ENCODE results near the gene RBM5. TPM values are rescaled to one million over a fixed set of nuclear protein-coding genes. Genes with fewer than 3 reads are reported as not detected.

RBM5 gene
- polyA plus RNA-seq, 1 of the 3 experiments (the other 2 are of a cell fraction) = 113 TPM

DNA sequence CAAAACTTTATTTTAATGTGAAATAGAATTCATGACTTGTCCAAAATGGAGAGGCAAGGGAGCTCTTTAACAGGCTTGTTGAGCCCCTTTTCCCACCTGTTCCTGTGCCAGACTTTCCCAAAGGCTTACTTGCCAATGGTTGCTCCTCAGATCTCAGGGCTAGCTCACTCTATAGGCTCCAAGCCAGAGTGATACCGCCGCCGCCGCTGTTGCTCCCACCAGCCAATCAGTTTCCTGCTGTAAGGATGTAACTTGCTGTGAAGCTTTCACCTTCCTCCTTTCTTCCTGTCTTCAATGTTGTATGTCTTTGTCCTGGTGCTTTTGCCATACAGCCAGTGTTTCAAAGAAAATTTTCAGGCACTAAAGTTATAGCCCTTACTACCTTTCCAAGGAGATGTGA, 41.3 kb upstream of the RBM5 start (continued):
- TF ChIP-seq, protein P1, sequence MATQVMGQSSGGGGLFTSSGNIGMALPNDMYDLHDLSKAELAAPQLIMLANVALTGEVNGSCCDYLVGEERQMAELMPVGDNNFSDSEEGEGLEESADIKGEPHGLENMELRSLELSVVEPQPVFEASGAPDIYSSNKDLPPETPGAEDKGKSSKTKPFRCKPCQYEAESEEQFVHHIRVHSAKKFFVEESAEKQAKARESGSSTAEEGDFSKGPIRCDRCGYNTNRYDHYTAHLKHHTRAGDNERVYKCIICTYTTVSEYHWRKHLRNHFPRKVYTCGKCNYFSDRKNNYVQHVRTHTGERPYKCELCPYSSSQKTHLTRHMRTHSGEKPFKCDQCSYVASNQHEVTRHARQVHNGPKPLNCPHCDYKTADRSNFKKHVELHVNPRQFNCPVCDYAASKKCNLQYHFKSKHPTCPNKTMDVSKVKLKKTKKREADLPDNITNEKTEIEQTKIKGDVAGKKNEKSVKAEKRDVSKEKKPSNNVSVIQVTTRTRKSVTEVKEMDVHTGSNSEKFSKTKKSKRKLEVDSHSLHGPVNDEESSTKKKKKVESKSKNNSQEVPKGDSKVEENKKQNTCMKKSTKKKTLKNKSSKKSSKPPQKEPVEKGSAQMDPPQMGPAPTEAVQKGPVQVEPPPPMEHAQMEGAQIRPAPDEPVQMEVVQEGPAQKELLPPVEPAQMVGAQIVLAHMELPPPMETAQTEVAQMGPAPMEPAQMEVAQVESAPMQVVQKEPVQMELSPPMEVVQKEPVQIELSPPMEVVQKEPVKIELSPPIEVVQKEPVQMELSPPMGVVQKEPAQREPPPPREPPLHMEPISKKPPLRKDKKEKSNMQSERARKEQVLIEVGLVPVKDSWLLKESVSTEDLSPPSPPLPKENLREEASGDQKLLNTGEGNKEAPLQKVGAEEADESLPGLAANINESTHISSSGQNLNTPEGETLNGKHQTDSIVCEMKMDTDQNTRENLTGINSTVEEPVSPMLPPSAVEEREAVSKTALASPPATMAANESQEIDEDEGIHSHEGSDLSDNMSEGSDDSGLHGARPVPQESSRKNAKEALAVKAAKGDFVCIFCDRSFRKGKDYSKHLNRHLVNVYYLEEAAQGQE (IDR thresholded peaks at IDR 0.05; ENCODE audit: low read depth, low read length) = no peak
- TF ChIP-seq SMC3 (IDR thresholded peaks at IDR 0.05; ENCODE audit: low read depth, low read length) (no peak), RAD21 (IDR thresholded peaks at IDR 0.05; ENCODE audit: low read length) (no peak), MXI1 (IDR thresholded peaks at IDR 0.05; ENCODE audit: low read depth, low read length) (no peak), YY1 (IDR thresholded peaks at IDR 0.05; ENCODE audit: low read depth) (no peak), NRF1 (IDR thresholded peaks at IDR 0.05; ENCODE audit: low read depth, low read length) (no peak), TAF1 (IDR thresholded peaks at IDR 0.05; ENCODE audit: borderline replicate concordance, low read depth, low read length) (no peak)
- TF ChIP-seq, protein P2, sequence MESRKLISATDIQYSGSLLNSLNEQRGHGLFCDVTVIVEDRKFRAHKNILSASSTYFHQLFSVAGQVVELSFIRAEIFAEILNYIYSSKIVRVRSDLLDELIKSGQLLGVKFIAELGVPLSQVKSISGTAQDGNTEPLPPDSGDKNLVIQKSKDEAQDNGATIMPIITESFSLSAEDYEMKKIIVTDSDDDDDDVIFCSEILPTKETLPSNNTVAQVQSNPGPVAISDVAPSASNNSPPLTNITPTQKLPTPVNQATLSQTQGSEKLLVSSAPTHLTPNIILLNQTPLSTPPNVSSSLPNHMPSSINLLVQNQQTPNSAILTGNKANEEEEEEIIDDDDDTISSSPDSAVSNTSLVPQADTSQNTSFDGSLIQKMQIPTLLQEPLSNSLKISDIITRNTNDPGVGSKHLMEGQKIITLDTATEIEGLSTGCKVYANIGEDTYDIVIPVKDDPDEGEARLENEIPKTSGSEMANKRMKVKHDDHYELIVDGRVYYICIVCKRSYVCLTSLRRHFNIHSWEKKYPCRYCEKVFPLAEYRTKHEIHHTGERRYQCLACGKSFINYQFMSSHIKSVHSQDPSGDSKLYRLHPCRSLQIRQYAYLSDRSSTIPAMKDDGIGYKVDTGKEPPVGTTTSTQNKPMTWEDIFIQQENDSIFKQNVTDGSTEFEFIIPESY (IDR thresholded peaks at IDR 0.05; ENCODE audit: borderline replicate concordance, low read depth) = no peak

GRCh38 chr3:50050361-50050760, 38.4 kb upstream of the RBM5 start:
- DNase-seq = no peak
- Histone ChIP-seq H3K9me3 (no peaks in the 10 kb centered on the region), H2AFZ (ENCODE audit: low read depth) (no peak overlapping the region), H3K9me2 (no peaks in the 10 kb centered on the region), H4K20me1 (ENCODE audit: insufficient read depth) (no peaks in the 10 kb centered on the region), H3K36me3 (replicated peaks in 1 of 2; ENCODE audit: control insufficient read depth in 1 of 2, insufficient read depth in 2 of 2, low read length in 1 of 2) (peaks cover 13 to 30% of the 10 kb centered on the region in 2 experiments), H3K4me3 (ENCODE audit: low read depth in 2 of 2, low read length in 1 of 2) (no peak overlapping the region), H3F3A (replicated peaks; ENCODE audit: insufficient read depth) (peaks cover 18% of the 10 kb centered on the region), H3K27ac (ENCODE audit: low read depth in 2 of 2, low read length in 1 of 2) (peak overlapping the region; percentile 31 to 92; a peak in 3 of 4 replicates), H3K4me1 (ENCODE audit: control insufficient read depth in 1 of 2, insufficient read depth in 2 of 2, low read depth in 1 of 2, low read length in 1 of 2) (peaks cover 0 to 14% of the 10 kb centered on the region in 2 experiments; a peak in 2 of 4 replicates), H3K79me2 (ENCODE audit: insufficient read depth) (peaks cover 14% of the 10 kb centered on the region; the same call in 1 of the 2 replicates), H3K9ac (peak overlapping the region; percentile 36; the same call in 1 of the 2 replicates), H3K4me2 (peak overlapping the region; percentile 65), H3K27me3 (ENCODE audit: insufficient read depth) (no peaks in the 10 kb centered on the region)
- ChIA-PET POLR2A (no interaction called here), CTCF (no interaction called here)
- TF ChIP-seq MEF2A (IDR thresholded peaks at IDR 0.05; ENCODE audit: borderline replicate concordance, low read depth) = 0 out of 2 replicates have a peak, but pooled peaks have one; percentile 65
- TF ChIP-seq USF2 (IDR thresholded peaks at IDR 0.05; ENCODE audit: borderline replicate concordance, low read depth, low read length) = no peak
- TF ChIP-seq MXI1 (IDR thresholded peaks at IDR 0.05; ENCODE audit: low read depth, low read length) = no peak
- TF ChIP-seq, protein P1 (IDR thresholded peaks at IDR 0.05; ENCODE audit: low read depth, low read length) = no peak
- TF ChIP-seq GABPA (IDR thresholded peaks at IDR 0.05; ENCODE audit: low read depth) = no peak
- TF ChIP-seq, protein P3, sequence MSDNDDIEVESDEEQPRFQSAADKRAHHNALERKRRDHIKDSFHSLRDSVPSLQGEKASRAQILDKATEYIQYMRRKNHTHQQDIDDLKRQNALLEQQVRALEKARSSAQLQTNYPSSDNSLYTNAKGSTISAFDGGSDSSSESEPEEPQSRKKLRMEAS (IDR thresholded peaks at IDR 0.05; ENCODE audit: low read depth) = no peak
- no peak for TF ChIP-seq NRF1 (IDR thresholded peaks at IDR 0.05; ENCODE audit: low read depth, low read length)
- TF ChIP-seq, protein P2 (IDR thresholded peaks at IDR 0.05; ENCODE audit: borderline replicate concordance, low read depth) = no peak
- no peak for TF ChIP-seq ELF1 (IDR thresholded peaks at IDR 0.05)
- peak; percentile 62 for TF ChIP-seq PBX3 (IDR thresholded peaks at IDR 0.05)
- TF ChIP-seq CHD2 (IDR thresholded peaks at IDR 0.05; ENCODE audit: low read length, partially characterized antibody) = no peak
- TF ChIP-seq TEAD4 (IDR thresholded peaks at IDR 0.05; ENCODE audit: borderline replicate concordance, insufficient read depth) = peak; percentile 32; the same call in 1 of the 2 replicates
- TF ChIP-seq TAF1 (IDR thresholded peaks at IDR 0.05; ENCODE audit: borderline replicate concordance, low read depth, low read length) = no peak
